Subcutaneous adipose tissue (tissue), 4 donors: ENCODE measurements around the gene CCDC71. TPM values are rescaled to one million over a fixed set of nuclear protein-coding genes. Genes with fewer than 3 reads are reported as not detected.

Experiments used
- CTCF ChIP-seq: fragments of 450-650 bp; IDR thresholded peaks from one replicate; pipeline ENCODE4 v1.5.1; 2016; ENCODE audit warnings: low read depth, mild to moderate bottlenecking, control low read depth, antibody characterized with exemption, moderate library complexity
- total RNA-seq, 4 donors: library from RNA; depleted of rRNA; stranded (reverse); fragments of >200 nt; gene quantifications; one replicate each; pipeline ENCODE4 v1.1.0, GENCODE V29; 2016

The CCDC71 gene
- total RNA-seq, 4 donors from 2014 or later: 18.3 to 28.3 (median 25.1) TPM

GRCh38 chr3:49166752-49167556 lies 823 bp upstream of the CCDC71 start:
- TF ChIP-seq CTCF: no peak

GRCh38 chr3:49164983-49165720 lies 979 bp downstream of the CCDC71 start:
- no peak for TF ChIP-seq CTCF

GRCh38 chr3:49163609-49164008 lies 2.5 kb downstream of the CCDC71 start:
- TF ChIP-seq CTCF: no peak

GRCh38 chr3:49162751-49163419 lies 3.2 kb downstream of the CCDC71 start:
- TF ChIP-seq CTCF: no peak

- TF ChIP-seq CTCF: no peak
Measured at GRCh38 chr3:49161808-49162530, 4.2 kb downstream of the CCDC71 start.

- TF ChIP-seq CTCF: no peak
Measured at GRCh38 chr3:49161197-49161596, 4.9 kb downstream of the CCDC71 start.
